HL-60/S4 treated with retinoic acid at 250 ng/mL for 4 days and 3 days (cell line): ENCODE data around the gene SFT2D3.

Experiments
- in situ Hi-C: fragments of 300-500 bp; cut with MboI; formaldehyde crosslinking; loops from 2 replicates; pipeline ENCODE4 v1.7.0; 2022; ENCODE audit warnings: low sequenced_read_pairs

SFT2D3 gene

GRCh38 chr2:127664065-127664894 is 37.0 kb upstream of the SFT2D3 start:
- in situ Hi-C loops: no loop called here

GRCh38 chr2:127664895-127665225 is 36.4 kb upstream of the SFT2D3 start:
- in situ Hi-C loops: no loop called here

GRCh38 chr2:127665267-127665893 is 35.9 kb upstream of the SFT2D3 start:
- in situ Hi-C loops: no loop called here

GRCh38 chr2:127669056-127669455 is 32.2 kb upstream of the SFT2D3 start:
- in situ Hi-C loops: no loop called here

GRCh38 chr2:127670055-127670956 is 31.0 kb upstream of the SFT2D3 start:
- in situ Hi-C loops: no loop called here

- in situ Hi-C loops: no loop called here
These were observed 30.4 kb upstream of the SFT2D3 start for GRCh38 chr2:127670957-127671290.

GRCh38 chr2:127671557-127672302 is 29.6 kb upstream of the SFT2D3 start:
- in situ Hi-C loops: no loop called here

- in situ Hi-C loops: no loop called here
These were observed 28.7 kb upstream of the SFT2D3 start for GRCh38 chr2:127672341-127673224.

- in situ Hi-C loops: no loop called here
These were observed 27.8 kb upstream of the SFT2D3 start for GRCh38 chr2:127673291-127674069.

GRCh38 chr2:127674241-127675209 is 26.8 kb upstream of the SFT2D3 start:
- in situ Hi-C loops: no loop called here

GRCh38 chr2:127675331-127676261 is 25.7 kb upstream of the SFT2D3 start, which contains the start of gene LIMS2:
Gene LIMS2 (minus strand): TSS chr2:127675530. CDS start chr2:127675024, 506 bp downstream.
- in situ Hi-C loops: no loop called here

- in situ Hi-C loops: no loop called here
These were observed 24.4 kb upstream of the SFT2D3 start for GRCh38 chr2:127676906-127677305.

GRCh38 chr2:127678531-127678930 is 22.8 kb upstream of the SFT2D3 start:
- in situ Hi-C loops: no loop called here

GRCh38 chr2:127678991-127679390 is 22.3 kb upstream of the SFT2D3 start:
- in situ Hi-C loops: no loop called here

GRCh38 chr2:127679680-127680361 is 21.5 kb upstream of the SFT2D3 start:
- in situ Hi-C loops: no loop called here

- in situ Hi-C loops: no loop called here
These were observed 20.5 kb upstream of the SFT2D3 start for GRCh38 chr2:127680706-127681287.
